Measurements from ENCODE around the gene TMEM53. TPM values are rescaled to one million over a fixed set of nuclear protein-coding genes. Genes with fewer than 3 reads are reported as not detected.

Gene TMEM53
- total RNA-seq, 1 experiment from 2014 or later: 10.9 TPM

DNA sequence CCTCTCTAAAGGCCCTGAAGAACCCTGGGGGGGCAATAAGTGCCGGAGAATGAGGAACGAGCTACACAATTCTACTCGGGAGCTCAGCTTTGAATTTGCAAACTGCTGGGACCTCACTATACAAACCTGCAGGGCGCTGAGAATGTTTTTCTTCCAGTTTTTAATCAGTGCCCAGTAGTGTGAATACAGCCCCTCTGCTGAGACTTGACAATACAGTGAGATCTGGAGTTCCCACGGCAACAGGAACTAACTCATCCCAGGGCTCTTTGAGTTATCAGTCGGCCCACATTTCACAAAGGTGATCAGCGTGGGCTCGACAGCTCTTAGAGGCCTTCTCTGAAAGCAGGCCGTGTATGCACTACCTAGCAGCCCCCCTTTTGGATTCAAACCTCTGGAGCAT is 41.7 kb downstream of the TMEM53 start:
- intact Hi-C loops (cut with micrococcal nuclease; ENCODE audit: unreplicated experiment): no loop called here
- BruUV-seq (replicated peaks): no TSS peak
- peaks cover 9% of the 10 kb centered on the region for H3K4me1 Mint-ChIP-seq (ENCODE audit: low read depth, unreplicated experiment)
- H3K27ac Mint-ChIP-seq (ENCODE audit: unreplicated experiment): peak overlapping the region; percentile 28
- H3K36me3 Mint-ChIP-seq (ENCODE audit: insufficient read depth, unreplicated experiment): peaks cover 67% of the 10 kb centered on the region
- H3K4me3 Mint-ChIP-seq (ENCODE audit: low read depth, unreplicated experiment): peak overlapping the region; percentile 78
- CTCF ChIA-PET: interaction anchor here (0.6 to 0.9 kb wide), 3 partner anchors 41 to 256 kb away, joined by 3 to 5 read pairs (median 3); no protein-coding TSS in a partner anchor
- no peaks in the 10 kb centered on the region for H3K9me3 Mint-ChIP-seq (ENCODE audit: low read depth, unreplicated experiment)
- no peaks in the 10 kb centered on the region for H3K27me3 Mint-ChIP-seq (ENCODE audit: unreplicated experiment)
- TF ChIP-seq, protein P1, sequence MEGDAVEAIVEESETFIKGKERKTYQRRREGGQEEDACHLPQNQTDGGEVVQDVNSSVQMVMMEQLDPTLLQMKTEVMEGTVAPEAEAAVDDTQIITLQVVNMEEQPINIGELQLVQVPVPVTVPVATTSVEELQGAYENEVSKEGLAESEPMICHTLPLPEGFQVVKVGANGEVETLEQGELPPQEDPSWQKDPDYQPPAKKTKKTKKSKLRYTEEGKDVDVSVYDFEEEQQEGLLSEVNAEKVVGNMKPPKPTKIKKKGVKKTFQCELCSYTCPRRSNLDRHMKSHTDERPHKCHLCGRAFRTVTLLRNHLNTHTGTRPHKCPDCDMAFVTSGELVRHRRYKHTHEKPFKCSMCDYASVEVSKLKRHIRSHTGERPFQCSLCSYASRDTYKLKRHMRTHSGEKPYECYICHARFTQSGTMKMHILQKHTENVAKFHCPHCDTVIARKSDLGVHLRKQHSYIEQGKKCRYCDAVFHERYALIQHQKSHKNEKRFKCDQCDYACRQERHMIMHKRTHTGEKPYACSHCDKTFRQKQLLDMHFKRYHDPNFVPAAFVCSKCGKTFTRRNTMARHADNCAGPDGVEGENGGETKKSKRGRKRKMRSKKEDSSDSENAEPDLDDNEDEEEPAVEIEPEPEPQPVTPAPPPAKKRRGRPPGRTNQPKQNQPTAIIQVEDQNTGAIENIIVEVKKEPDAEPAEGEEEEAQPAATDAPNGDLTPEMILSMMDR (IDR thresholded peaks at IDR 0.05; ENCODE audit: unreplicated experiment): no peak
- no peak for DNase-seq

DNA sequence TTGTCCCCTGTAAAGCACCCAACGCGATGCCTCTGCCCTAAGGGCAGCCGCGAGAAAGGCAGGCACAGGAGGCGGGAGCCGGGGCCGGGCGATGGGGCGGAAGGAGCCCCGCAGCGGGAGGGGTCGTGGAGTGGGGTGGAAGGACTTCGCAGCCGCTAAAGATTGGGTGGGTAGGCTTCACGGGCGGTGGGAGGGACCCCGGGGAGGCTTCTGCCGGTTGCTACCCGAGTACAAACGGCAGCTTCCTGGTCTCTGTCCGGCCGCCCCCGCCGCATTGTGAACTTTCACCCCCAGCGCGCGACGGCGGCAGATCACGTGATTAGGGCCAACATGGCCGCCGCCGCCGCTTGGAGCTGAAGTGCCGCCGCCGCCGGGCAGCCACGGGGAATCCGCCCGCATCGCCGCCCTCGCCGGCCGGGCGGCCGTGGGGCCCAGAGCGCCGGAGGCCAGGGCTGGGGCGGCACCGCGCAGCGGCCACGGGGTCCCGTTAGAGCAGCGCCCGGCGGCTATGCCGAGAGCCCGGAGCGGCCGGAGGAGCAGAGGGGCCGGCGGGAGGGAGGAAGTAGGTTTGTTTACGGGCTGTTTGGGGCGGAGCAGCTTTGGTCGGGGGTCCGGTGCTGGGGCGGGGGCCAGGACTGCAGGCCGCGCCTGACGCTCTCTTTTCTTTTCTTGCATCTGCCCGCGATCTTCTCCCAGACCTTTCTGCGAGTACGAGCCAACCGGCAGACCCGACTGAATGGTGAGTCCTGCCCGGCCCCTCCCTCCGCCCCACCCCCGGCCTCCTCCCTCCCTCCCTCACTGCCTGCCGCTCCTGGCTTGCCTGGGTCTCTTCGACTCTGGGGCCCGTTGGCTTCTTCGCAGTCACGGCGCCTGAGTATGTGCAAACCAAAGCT is 42.4 kb downstream of the TMEM53 start:
- H3K27me3 Mint-ChIP-seq (ENCODE audit: unreplicated experiment): no peaks in the 10 kb centered on the region
- TF ChIP-seq, protein P1 (IDR thresholded peaks at IDR 0.05; ENCODE audit: unreplicated experiment): no peak
- peak overlapping the region; percentile 28 for H3K27ac Mint-ChIP-seq (ENCODE audit: unreplicated experiment)
- H3K36me3 Mint-ChIP-seq (ENCODE audit: insufficient read depth, unreplicated experiment): peaks cover 63% of the 10 kb centered on the region
- intact Hi-C loops (cut with micrococcal nuclease; ENCODE audit: unreplicated experiment): no loop called here
- DNase-seq: peak; percentile 89
- BruUV-seq (replicated peaks): no TSS peak
- peak overlapping the region; percentile 78 for H3K4me3 Mint-ChIP-seq (ENCODE audit: low read depth, unreplicated experiment)
- H3K4me1 Mint-ChIP-seq (ENCODE audit: low read depth, unreplicated experiment): peaks cover 9% of the 10 kb centered on the region
- H3K9me3 Mint-ChIP-seq (ENCODE audit: low read depth, unreplicated experiment): no peaks in the 10 kb centered on the region
- CTCF ChIA-PET: interaction anchor here (0.6 to 0.9 kb wide), 3 partner anchors 40 to 255 kb away, joined by 3 to 5 read pairs (median 3); no protein-coding TSS in a partner anchor

DNA sequence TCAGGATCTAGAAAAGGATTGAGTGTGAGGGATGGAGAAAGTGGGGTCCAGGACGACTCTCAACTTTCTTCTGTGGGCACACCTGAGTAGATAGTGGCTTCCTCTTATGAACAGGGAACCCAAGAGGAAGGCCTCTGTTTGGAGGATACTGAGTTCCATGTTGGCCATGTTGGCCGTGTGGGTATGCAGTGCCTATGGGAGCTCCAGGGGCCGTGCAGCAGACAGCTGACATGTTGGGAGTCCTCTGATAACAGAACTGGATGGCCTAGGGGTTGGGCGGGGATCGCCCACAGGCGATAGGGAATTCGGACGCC is 43.0 kb downstream of the TMEM53 start:
- Mint-ChIP-seq H3K4me3 (ENCODE audit: low read depth, unreplicated experiment) (peak overlapping the region; percentile 78), H3K27ac (ENCODE audit: unreplicated experiment) (peak overlapping the region; percentile 28), H3K4me1 (ENCODE audit: low read depth, unreplicated experiment) (peaks cover 9% of the 10 kb centered on the region), H3K36me3 (ENCODE audit: insufficient read depth, unreplicated experiment) (peaks cover 57% of the 10 kb centered on the region), H3K27me3 (ENCODE audit: unreplicated experiment) (no peaks in the 10 kb centered on the region), H3K9me3 (ENCODE audit: low read depth, unreplicated experiment) (no peaks in the 10 kb centered on the region)
- CTCF ChIA-PET: interaction anchor here (0.6 kb wide), 1 partner anchor 10 kb away, joined by 10 read pairs; no protein-coding TSS in a partner anchor
- intact Hi-C loops (cut with micrococcal nuclease; ENCODE audit: unreplicated experiment): no loop called here
- TF ChIP-seq, protein P1 (IDR thresholded peaks at IDR 0.05; ENCODE audit: unreplicated experiment): no peak
- DNase-seq: no peak
- TSS peak; percentile 88 for BruUV-seq (replicated peaks)

DNA sequence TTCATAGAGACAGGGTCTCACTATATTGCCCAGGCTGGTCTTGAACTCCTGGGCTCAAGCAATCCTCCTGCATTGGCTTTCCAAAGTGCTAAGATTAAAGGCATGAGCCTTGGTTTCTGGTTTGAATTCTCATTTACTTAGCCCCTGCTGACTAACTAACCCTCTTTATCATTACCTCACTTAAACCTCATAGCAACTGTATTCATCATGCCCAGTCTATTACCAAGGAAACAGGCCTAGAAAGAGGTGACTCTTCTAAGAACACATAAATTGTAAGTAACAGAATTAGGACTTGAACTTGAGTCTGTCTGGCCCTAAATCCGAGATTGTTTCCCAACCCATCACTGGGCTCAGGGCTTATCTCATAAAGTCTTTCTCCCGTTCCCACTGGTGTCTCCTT is 44.2 kb downstream of the TMEM53 start:
- H3K27ac Mint-ChIP-seq (ENCODE audit: unreplicated experiment): no peak overlapping the region
- H3K4me3 Mint-ChIP-seq (ENCODE audit: low read depth, unreplicated experiment): peak overlapping the region; percentile 78
- CTCF ChIA-PET: no interaction called here
- peaks cover 8% of the 10 kb centered on the region for H3K27me3 Mint-ChIP-seq (ENCODE audit: unreplicated experiment)
- peaks cover 9% of the 10 kb centered on the region for H3K4me1 Mint-ChIP-seq (ENCODE audit: low read depth, unreplicated experiment)
- peaks cover 46% of the 10 kb centered on the region for H3K36me3 Mint-ChIP-seq (ENCODE audit: insufficient read depth, unreplicated experiment)
- intact Hi-C loops (cut with micrococcal nuclease; ENCODE audit: unreplicated experiment): no loop called here
- TF ChIP-seq, protein P1 (IDR thresholded peaks at IDR 0.05; ENCODE audit: unreplicated experiment): no peak
- H3K9me3 Mint-ChIP-seq (ENCODE audit: low read depth, unreplicated experiment): no peaks in the 10 kb centered on the region
- DNase-seq: no peak
- no TSS peak for BruUV-seq (replicated peaks)

Data from Calu3 (cell line).